Ovary (tissue), 9 donors: ENCODE data around the gene ZBBX. TPM values are rescaled to one million over a fixed set of nuclear protein-coding genes. Genes with fewer than 3 reads are reported as not detected.

Source experiments
- DNase-seq, 5 donors: peaks; one replicate each; pipeline ENCODE4 v3.0.0-alpha.2; 2019 to 2020
- H3K27ac ChIP-seq, 2 donors: fragments of 200-600 bp; one replicate each; pipeline versions ENCODE4 v1.5.1 to v1.8.0; 2019 to 2022
- H3K27me3 ChIP-seq: fragments of 200-600 bp; one replicate; pipeline ENCODE4 v1.8.0; 2022
- H3K36me3 ChIP-seq: fragments of 200-600 bp; sonication (generic); one replicate; pipeline ENCODE4 v1.5.1; 2019
- H3K4me1 ChIP-seq: one replicate; pipeline ENCODE4 v1.8.1; 2013; ENCODE audit warnings: mild to moderate bottlenecking, moderate library complexity; ENCODE audit not compliant: insufficient read depth
- H3K4me3 ChIP-seq: fragments of 200-600 bp; sonication (generic); one replicate; pipeline ENCODE4 v1.5.1; 2017
- H3K9me3 ChIP-seq, 2 donors: fragments of 200-600 bp in 1 of 2; sonication (generic) in 1 of 2; one replicate each; pipeline versions ENCODE4 v1.5.1 to v1.8.1; 2013 to 2019; ENCODE audit warnings: mild to moderate bottlenecking in 1 of 2, moderate library complexity in 1 of 2
- EP300 ChIP-seq: sonication (generic); formaldehyde crosslinking; IDR thresholded peaks from one replicate; pipeline ENCODE4 v1.6.1; 2017; ENCODE audit warnings: antibody characterized with exemption
- POLR2A ChIP-seq: fragments of 450-650 bp; IDR thresholded peaks from one replicate; pipeline ENCODE4 v1.6.1; 2017; ENCODE audit warnings: antibody characterized with exemption, mild to moderate bottlenecking, moderate library complexity
- WGBS, 3 donors: extraction: QIAGEN DNeasy Blood & Tissue Kit in 1 of 3; methylation state at CpG; one replicate each; pipeline versions ENCODE4 v1.1.5 to v1.1.7; 2013 to 2017; 5-methylcytosine and 5-hydroxymethylcytosine counted together
- intact Hi-C, 4 donors: fragments of 100-400 bp; cut with DNase I; formaldehyde crosslinking; loops; one replicate each; pipeline versions ENCODE4 v1.11.0 to v1.15.1; 2022 to 2023
- polyA plus RNA-seq, 2 donors: library from polyadenylated mRNA; stranded (reverse); fragments of 200-250 nt in 1 of 2; fragments of 350-450 nt in 1 of 2; fragmentation: Illumina TruSeq in 1 of 2; extraction: RNeasy Lipid Tissue Mini Kit (QIAGEN cat#74804) in 1 of 2; gene quantifications; one replicate each; pipeline ENCODE4 v1.2.3, GENCODE V29; 2013 to 2014
- total RNA-seq, 7 donors: library from RNA; depleted of rRNA in 2 of 7; stranded (reverse); fragments of >200 nt in 2 of 7; fragmentation: NEBNext Ultra II Directional in 3 of 7; extraction: Animal tissue kit (Norgen Biotek cat#: 25700) in 3 of 7; gene quantifications; one replicate each; pipeline versions ENCODE4 v1.1.0 to v1.2.4, GENCODE V29; 2016 to 2023
- TF ChIP-seq, protein P1 (sequence below), 3 donors: fragments of 450-650 bp in 2 of 3; fragments of 200-600 bp in 1 of 3; IDR thresholded peaks; one replicate each; pipeline versions ENCODE4 v1.5.1 to v1.8.0; 2016 to 2022; ENCODE audit warnings: antibody characterized with exemption in 3 of 3, mild to moderate bottlenecking in 1 of 3
- donor health status: DM: no; HTN: no; CAD: no; lungs with moderate emphysema.
- donor health status: DM: no; HTN: no; CAD: no.
- donor health status: Bipolar disorder and iron deficiency.
- donor health status: DM: yes; HTN: yes; CAD: no.
- donor health status: DM: no; HTN: no; CAD: no.
- donor health status: DM: yes; HTN: yes; CAD: no.

Gene ZBBX
- total and polyA plus RNA-seq, 9 donors: 0.18 to 38.9 (median 0.97) TPM; not detected in 2

DNA sequence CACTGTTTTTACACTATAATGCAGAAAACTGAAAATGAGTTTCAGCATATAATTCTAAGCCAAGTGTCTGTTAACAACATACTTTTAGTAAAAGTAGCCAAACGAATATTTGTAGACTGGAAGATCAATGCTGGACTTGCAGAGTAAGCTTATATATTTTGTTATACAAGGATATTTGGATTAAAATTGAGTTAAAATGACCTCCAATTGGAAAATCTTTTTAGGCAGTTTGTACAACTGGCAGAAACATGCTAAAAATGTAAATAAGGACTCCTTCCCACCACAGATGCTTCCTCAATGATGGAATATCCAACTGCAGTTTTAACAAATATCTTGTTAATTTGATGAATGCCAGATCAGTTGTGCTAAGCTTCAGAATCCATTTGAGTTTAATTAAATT lies 25.3 kb downstream of the ZBBX start:
- H3K27ac ChIP-seq: no peak overlapping the region
- H3K36me3 ChIP-seq: no peaks in the 10 kb centered on the region
- WGBS, 3 donors: 4 to 17% (median 9%) methylated on average over 1 of the region's 1 CpG
- no peaks in the 10 kb centered on the region for H3K27me3 ChIP-seq
- TF ChIP-seq, protein P1, sequence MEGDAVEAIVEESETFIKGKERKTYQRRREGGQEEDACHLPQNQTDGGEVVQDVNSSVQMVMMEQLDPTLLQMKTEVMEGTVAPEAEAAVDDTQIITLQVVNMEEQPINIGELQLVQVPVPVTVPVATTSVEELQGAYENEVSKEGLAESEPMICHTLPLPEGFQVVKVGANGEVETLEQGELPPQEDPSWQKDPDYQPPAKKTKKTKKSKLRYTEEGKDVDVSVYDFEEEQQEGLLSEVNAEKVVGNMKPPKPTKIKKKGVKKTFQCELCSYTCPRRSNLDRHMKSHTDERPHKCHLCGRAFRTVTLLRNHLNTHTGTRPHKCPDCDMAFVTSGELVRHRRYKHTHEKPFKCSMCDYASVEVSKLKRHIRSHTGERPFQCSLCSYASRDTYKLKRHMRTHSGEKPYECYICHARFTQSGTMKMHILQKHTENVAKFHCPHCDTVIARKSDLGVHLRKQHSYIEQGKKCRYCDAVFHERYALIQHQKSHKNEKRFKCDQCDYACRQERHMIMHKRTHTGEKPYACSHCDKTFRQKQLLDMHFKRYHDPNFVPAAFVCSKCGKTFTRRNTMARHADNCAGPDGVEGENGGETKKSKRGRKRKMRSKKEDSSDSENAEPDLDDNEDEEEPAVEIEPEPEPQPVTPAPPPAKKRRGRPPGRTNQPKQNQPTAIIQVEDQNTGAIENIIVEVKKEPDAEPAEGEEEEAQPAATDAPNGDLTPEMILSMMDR (IDR thresholded peaks at IDR 0.05): no peak
- TF ChIP-seq EP300 (no peak), POLR2A (no peak)
- H3K9me3 ChIP-seq: no peaks in the 10 kb centered on the region
- intact Hi-C loops: no loop called here
- DNase-seq: no peak
- H3K4me1 ChIP-seq: no peaks in the 10 kb centered on the region
- H3K4me3 ChIP-seq: no peak overlapping the region

DNA sequence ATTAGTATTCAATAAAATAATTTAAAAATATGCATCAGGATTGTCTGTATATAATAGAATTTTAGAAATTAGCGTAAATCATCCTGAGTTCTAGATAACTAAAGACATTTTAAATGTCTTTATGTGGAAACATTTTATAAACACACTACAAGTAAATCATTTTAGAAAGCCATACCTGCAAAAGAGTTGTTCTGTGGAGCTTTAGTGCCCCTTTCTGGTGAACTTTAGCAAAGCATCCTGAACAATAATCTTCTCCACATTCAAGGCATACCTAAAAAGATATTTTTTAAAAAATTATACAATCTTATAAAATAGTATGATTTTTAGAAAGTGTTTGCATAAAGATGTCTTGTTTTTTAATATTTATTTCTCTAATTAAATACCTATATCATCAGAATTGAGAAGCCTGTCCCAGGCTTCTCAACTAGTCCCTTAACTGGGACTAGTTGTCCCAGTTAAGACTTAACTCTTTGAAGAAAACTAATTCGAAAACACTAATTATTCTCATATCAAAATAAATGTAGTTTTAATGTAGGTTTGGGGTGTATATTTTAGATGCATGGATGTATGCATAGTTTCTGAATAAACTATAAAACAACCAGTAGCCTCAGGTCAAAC lies 29.7 kb downstream of the ZBBX start:
- no peaks in the 10 kb centered on the region for H3K27me3 ChIP-seq
- H3K27ac ChIP-seq: no peak overlapping the region
- TF ChIP-seq, protein P1 (IDR thresholded peaks at IDR 0.05): no peak
- no peak for TF ChIP-seq POLR2A
- no peak for TF ChIP-seq EP300
- H3K36me3 ChIP-seq: no peaks in the 10 kb centered on the region
- H3K4me1 ChIP-seq: no peaks in the 10 kb centered on the region
- intact Hi-C loops: no loop called here
- no peak for DNase-seq
- H3K9me3 ChIP-seq: no peaks in the 10 kb centered on the region
- no peak overlapping the region for H3K4me3 ChIP-seq
- 15 to 33% (median 25%) methylated on average over 2 of the region's 2 CpGs for WGBS, 3 donors

DNA sequence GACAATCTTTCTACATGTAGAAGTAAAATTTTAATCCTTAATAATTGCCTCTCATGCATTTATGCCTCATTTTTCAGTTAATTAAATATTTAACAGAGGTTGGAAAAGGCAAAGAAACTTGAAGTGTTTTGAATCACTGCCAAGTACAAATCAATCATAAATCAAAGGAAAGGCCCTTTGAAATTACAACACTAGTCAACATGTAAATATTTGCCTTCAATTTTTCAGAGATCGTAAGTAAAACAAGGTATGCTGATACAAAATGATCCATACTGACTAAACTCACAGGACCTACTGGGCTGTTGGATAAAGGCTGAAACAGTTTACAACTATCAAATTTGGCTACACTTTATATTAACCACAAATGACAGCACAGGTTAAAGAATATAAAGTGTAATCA lies 33.9 kb downstream of the ZBBX start:
- 82 to 91% (median 89%) methylated on average over 1 of the region's 1 CpG for WGBS, 3 donors
- H3K27ac ChIP-seq: no peak overlapping the region
- H3K36me3 ChIP-seq: no peaks in the 10 kb centered on the region
- intact Hi-C loops: no loop called here
- H3K9me3 ChIP-seq: no peaks in the 10 kb centered on the region
- no peaks in the 10 kb centered on the region for H3K4me1 ChIP-seq
- no peak for DNase-seq
- H3K27me3 ChIP-seq: no peaks in the 10 kb centered on the region
- TF ChIP-seq POLR2A (no peak), EP300 (no peak)
- TF ChIP-seq, protein P1 (IDR thresholded peaks at IDR 0.05): no peak
- H3K4me3 ChIP-seq: no peak overlapping the region

DNA sequence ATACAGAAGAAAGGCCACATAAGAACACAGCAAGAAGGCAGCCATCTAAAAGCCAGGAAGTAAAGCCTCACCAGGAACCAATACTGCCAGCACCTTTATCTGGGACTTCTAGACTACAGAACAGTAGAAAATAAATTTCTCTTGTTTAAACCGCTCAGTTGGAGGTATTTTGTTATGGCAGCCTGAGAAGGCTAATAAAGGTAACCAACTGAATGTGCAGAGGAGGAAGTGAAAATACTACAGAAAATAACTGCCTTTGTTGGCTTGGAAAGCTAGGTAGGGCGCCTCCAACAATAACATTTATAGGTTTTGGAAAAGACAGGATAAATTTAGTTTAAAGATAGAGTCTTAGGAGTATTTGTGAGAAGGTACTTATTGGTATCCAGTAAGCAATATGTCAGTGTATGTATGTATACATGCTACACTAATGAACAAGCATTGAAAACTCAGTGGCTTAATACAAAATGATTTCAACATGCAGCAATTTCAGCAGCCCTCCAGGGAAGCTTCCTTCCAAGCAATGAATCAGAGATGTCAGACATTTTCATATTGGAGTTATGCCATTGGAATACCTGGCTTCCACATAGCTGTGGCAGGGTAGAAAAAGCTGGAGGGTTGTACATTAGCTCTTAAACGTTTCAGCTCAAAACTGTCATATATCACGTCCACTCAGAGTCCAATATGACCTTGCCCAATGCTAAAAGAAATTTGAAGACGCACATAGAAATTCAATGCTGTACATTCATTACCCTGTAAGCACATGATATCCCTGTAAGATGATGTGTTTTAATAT lies 48.9 kb downstream of the ZBBX start:
- DNase-seq: no peak
- H3K4me1 ChIP-seq: no peaks in the 10 kb centered on the region
- H3K9me3 ChIP-seq: no peaks in the 10 kb centered on the region
- H3K4me3 ChIP-seq: no peak overlapping the region
- H3K27me3 ChIP-seq: no peaks in the 10 kb centered on the region
- TF ChIP-seq, protein P1 (IDR thresholded peaks at IDR 0.05): no peak
- no peak for TF ChIP-seq EP300
- TF ChIP-seq POLR2A: no peak
- no peak overlapping the region for H3K27ac ChIP-seq
- WGBS, 3 donors: 65 to 75% (median 72%) methylated on average over 5 of the region's 5 CpGs
- H3K36me3 ChIP-seq: no peaks in the 10 kb centered on the region
- intact Hi-C loops: no loop called here
